Ishikawa (cell line): ENCODE measurements around the gene SERINC5.

Experiments used
- CEBPB ChIP-seq: IDR thresholded peaks from 2 replicates; pipeline ENCODE4 v1.6.1; 2012
- EGR1 ChIP-seq: IDR thresholded peaks from 2 replicates; pipeline ENCODE4 v1.6.1; 2012
- EP300 ChIP-seq: IDR thresholded peaks from 2 replicates; pipeline ENCODE4 v1.6.1; 2012; ENCODE audit warnings: borderline replicate concordance
- FOXM1 ChIP-seq: IDR thresholded peaks from 2 replicates; pipeline ENCODE4 v1.6.1; 2012; ENCODE audit warnings: low read depth, borderline replicate concordance
- MAX ChIP-seq: IDR thresholded peaks from 2 replicates; pipeline ENCODE4 v1.6.1; 2012
- NFIC ChIP-seq: IDR thresholded peaks from 2 replicates; pipeline ENCODE4 v1.6.1; 2012
- RAD21 ChIP-seq: IDR thresholded peaks from 2 replicates; pipeline ENCODE4 v1.6.1; 2012; ENCODE audit warnings: low read depth
- REST ChIP-seq: IDR thresholded peaks from 2 replicates; pipeline ENCODE4 v1.6.1; 2012; ENCODE audit warnings: low read depth, mild to moderate bottlenecking
- TAF1 ChIP-seq: IDR thresholded peaks from 2 replicates; pipeline ENCODE4 v1.6.1; 2012; ENCODE audit warnings: low read depth, mild to moderate bottlenecking
- TCF12 ChIP-seq: IDR thresholded peaks from 2 replicates; pipeline ENCODE4 v1.6.1; 2012; ENCODE audit warnings: low read depth
- TEAD4 ChIP-seq: IDR thresholded peaks from 2 replicates; pipeline ENCODE4 v1.6.1; 2012
- YY1 ChIP-seq: IDR thresholded peaks from 2 replicates; pipeline ENCODE4 v1.6.1; 2012; ENCODE audit warnings: low read depth

GRCh38 chr5:80138486-80138885 is 117.4 kb downstream of the SERINC5 start:
- TF ChIP-seq REST (no peak), MAX (no peak), EP300 (no peak), TAF1 (no peak), TEAD4 (no peak), YY1 (no peak), CEBPB (no peak), RAD21 (no peak), EGR1 (no peak), NFIC (no peak), TCF12 (no peak), FOXM1 (no peak)
